H1 (cell line): ENCODE data around the gene SERAC1. TPM values are rescaled to one million over a fixed set of nuclear protein-coding genes. Genes with fewer than 3 reads are reported as not detected.

Experiments
- CTCF ChIA-PET: fragments of 300-600 bp; sonication (Branson Sonifier 250); formaldehyde crosslinking; loops from one replicate; lab custom pipeline; 2021; ENCODE audit not compliant: partially characterized antibody; lab: Charles Lee
- POLR2A ChIA-PET: fragments of 300-600 bp; sonication (Branson Sonifier 250); formaldehyde crosslinking; loops from one replicate; lab custom pipeline; 2021; ENCODE audit warnings: inconsistent platforms; ENCODE audit not compliant: partially characterized antibody; lab: Charles Lee
- DNase-seq, 2 experiments: peaks; one replicate each; pipeline versions ENCODE4 v3.0.0 to v3.0.0-alpha.2; 2010 to 2022; ENCODE audit warnings: low spot score in 2 of 2, low read depth in 1 of 2, mixed read lengths in 1 of 2
- FAIRE-seq: peaks from 2 replicates; lab custom pipeline; 2011; peaks lifted over from hg19 to GRCh38; lab: Jason Lieb, UNC
- H2AFZ ChIP-seq: 2 replicates; pipeline ENCODE4 v1.8.1; 2012; ENCODE audit warnings: low read length, inconsistent platforms
- H2AK5ac ChIP-seq: 2 replicates; pipeline ENCODE4 v1.6.1; 2013; ENCODE audit warnings: low read depth, low read length
- H2BK120ac ChIP-seq: replicated peaks from 2 replicates; pipeline ENCODE3; 2013; ENCODE audit warnings: low read depth, low read length, inconsistent platforms
- H2BK12ac ChIP-seq: 2 replicates; pipeline ENCODE4 v1.6.1; 2013; ENCODE audit warnings: low read depth, low read length
- H2BK15ac ChIP-seq: 2 replicates; pipeline ENCODE4 v1.6.1; 2013; ENCODE audit warnings: low read length
- H2BK20ac ChIP-seq: 2 replicates; pipeline ENCODE4 v1.6.1; 2013; ENCODE audit warnings: low read length
- H2BK5ac ChIP-seq: 2 replicates; pipeline ENCODE4 v1.6.1; 2013; ENCODE audit warnings: low read depth, low read length
- H3K14ac ChIP-seq: 2 replicates; pipeline ENCODE4 v1.6.1; 2013; ENCODE audit warnings: inconsistent platforms; ENCODE audit not compliant: insufficient read length
- H3K18ac ChIP-seq: 2 replicates; pipeline ENCODE4 v1.6.1; 2013; ENCODE audit warnings: low read length; ENCODE audit errors: extremely low read depth
- H3K23ac ChIP-seq: 2 replicates; pipeline ENCODE4 v1.6.1; 2013; ENCODE audit warnings: inconsistent platforms; ENCODE audit not compliant: insufficient read length
- H3K23me2 ChIP-seq: 2 replicates; pipeline ENCODE4 v1.6.1; 2013; ENCODE audit warnings: low read depth, low read length
- H3K27ac ChIP-seq: 2 replicates; pipeline ENCODE4 v1.6.1; 2011; ENCODE audit warnings: low read depth, low read length, inconsistent platforms
- H3K27me3 ChIP-seq, 4 experiments: replicated peaks in 1 of 4; 1 replicate in 1 of 4; 2 replicates in 3 of 4; pipeline versions ENCODE4 v1.6.1 to v1.8.1; 2011 to 2013; ENCODE audit warnings: low read length in 3 of 4, mild to moderate bottlenecking in 3 of 4, inconsistent platforms in 2 of 4, mixed read lengths in 2 of 4, moderate library complexity in 1 of 4; ENCODE audit not compliant: control insufficient read depth in 3 of 4, insufficient read depth in 3 of 4; ENCODE audit errors: extremely low read depth in 1 of 4
- H3K36me3 ChIP-seq, 4 experiments: 2 replicates each; pipeline versions ENCODE4 v1.6.1 to v1.8.1; 2011 to 2013; ENCODE audit warnings: mild to moderate bottlenecking in 4 of 4, low read length in 3 of 4, moderate library complexity in 2 of 4, control low read depth in 1 of 4, inconsistent platforms in 1 of 4; ENCODE audit not compliant: insufficient read depth in 4 of 4, control insufficient read depth in 2 of 4
- H3K4ac ChIP-seq: replicated peaks from 2 replicates; pipeline ENCODE3; 2013; ENCODE audit warnings: low read length, low read depth, mixed read lengths, inconsistent platforms; ENCODE audit not compliant: insufficient read length
- H3K4me1 ChIP-seq, 4 experiments: replicated peaks in 1 of 4; 1 replicate in 1 of 4; 2 replicates in 3 of 4; pipeline versions ENCODE4 v1.6.1 to v1.8.1; 2011 to 2013; ENCODE audit warnings: low read length in 3 of 4, inconsistent platforms in 2 of 4, mixed read lengths in 1 of 4; ENCODE audit not compliant: insufficient read depth in 4 of 4, control insufficient read depth in 3 of 4
- H3K4me2 ChIP-seq, 2 experiments: 2 replicates each; pipeline versions ENCODE4 v1.6.1 to v1.8.1; 2011 to 2013; ENCODE audit warnings: low read depth in 2 of 2, low read length in 2 of 2, control low read depth in 1 of 2, inconsistent platforms in 1 of 2, mild to moderate bottlenecking in 1 of 2; ENCODE audit not compliant: insufficient read depth in 1 of 2
- H3K4me3 ChIP-seq, 4 experiments: fragments of 200-600, 300-600 bp in 1 of 4; sonication (generic), shearing (Covaris generic), sonication (Bioruptor Twin) in 1 of 4; 2 replicates each; pipeline versions ENCODE4 v1.5.1 to v1.8.1; 2011 to 2016; ENCODE audit warnings: low read length in 4 of 4, low read depth in 3 of 4, control low read depth in 2 of 4, inconsistent platforms in 2 of 4, mild to moderate bottlenecking in 2 of 4, mixed read lengths in 1 of 4, moderate library complexity in 1 of 4; ENCODE audit not compliant: insufficient read depth in 2 of 4; ENCODE audit errors: extremely low read depth in 1 of 4
- H3K56ac ChIP-seq: replicated peaks from 2 replicates; pipeline ENCODE3; 2013; ENCODE audit warnings: low read depth, mild to moderate bottlenecking, mixed read lengths, low read length, inconsistent platforms; ENCODE audit not compliant: insufficient read length
- H3K79me1 ChIP-seq: 2 replicates; pipeline ENCODE4 v1.6.1; 2013; ENCODE audit warnings: low read depth, low read length, control low read depth
- H3K79me2 ChIP-seq, 2 experiments: 2 replicates each; pipeline versions ENCODE4 v1.6.1 to v1.8.1; 2012 to 2013; ENCODE audit warnings: low read length in 2 of 2, mild to moderate bottlenecking in 2 of 2, inconsistent platforms in 1 of 2; ENCODE audit not compliant: insufficient read depth in 2 of 2, control insufficient read depth in 1 of 2
- H3K9ac ChIP-seq, 4 experiments: replicated peaks in 1 of 4; 1 replicate in 1 of 4; 2 replicates in 3 of 4; pipeline versions ENCODE4 v1.6.1 to v1.8.1; 2011 to 2013; ENCODE audit warnings: low read depth in 3 of 4, low read length in 3 of 4, control low read depth in 2 of 4, mild to moderate bottlenecking in 2 of 4, moderate library complexity in 2 of 4, inconsistent platforms in 1 of 4; ENCODE audit errors: extremely low read depth in 1 of 4
- H3K9me3 ChIP-seq, 2 experiments: 2 replicates each; pipeline versions ENCODE4 v1.6.1 to v1.8.1; 2012 to 2013; ENCODE audit warnings: mild to moderate bottlenecking in 2 of 2, moderate library complexity in 2 of 2, control low read depth in 1 of 2, inconsistent platforms in 1 of 2, low read depth in 1 of 2, low read length in 1 of 2, mixed read lengths in 1 of 2; ENCODE audit not compliant: insufficient read depth in 2 of 2
- H4K20me1 ChIP-seq, 2 experiments: replicated peaks in 1 of 2; 2 replicates each; pipeline versions ENCODE3 to v1.8.1; 2011 to 2013; ENCODE audit warnings: inconsistent platforms in 2 of 2, low read length in 2 of 2, mild to moderate bottlenecking in 1 of 2; ENCODE audit not compliant: insufficient read depth in 2 of 2, control insufficient read depth in 1 of 2
- H4K5ac ChIP-seq: 2 replicates; pipeline ENCODE4 v1.6.1; 2013; ENCODE audit warnings: low read length, low read depth, mixed read lengths, inconsistent platforms; ENCODE audit not compliant: insufficient read length
- H4K8ac ChIP-seq: 2 replicates; pipeline ENCODE4 v1.8.0; 2013; ENCODE audit warnings: mild to moderate bottlenecking, moderate library complexity, low read length, inconsistent platforms; ENCODE audit not compliant: insufficient read depth; ENCODE audit errors: extremely low read depth
- H4K91ac ChIP-seq: replicated peaks from 2 replicates; pipeline ENCODE3; 2013; ENCODE audit warnings: low read length, mixed read lengths, inconsistent platforms; ENCODE audit not compliant: insufficient read length
- ASH2L ChIP-seq: fragments of 200-600, 300-600 bp; sonication (generic); IDR thresholded peaks from one replicate; pipeline ENCODE4 v1.7.1; 2017; ENCODE audit warnings: low read length
- BCL11A ChIP-seq, 2 experiments: IDR thresholded peaks; one replicate each; pipeline ENCODE4 v1.6.1; 2011; ENCODE audit warnings: low read depth in 2 of 2, low read length in 2 of 2, mild to moderate bottlenecking in 2 of 2
- CBX5 ChIP-seq: fragments of 300-800, 300-1000 bp; sonication (generic); IDR thresholded peaks from 2 replicates; pipeline ENCODE4 v1.7.1; 2016; ENCODE audit warnings: antibody characterized with exemption, low read length, low read depth
- CHD2 ChIP-seq: IDR thresholded peaks from 2 replicates; pipeline ENCODE4 v1.6.1; 2012; ENCODE audit warnings: low read length, improper control_type of control experiment
- MAFK ChIP-seq: IDR thresholded peaks from 2 replicates; pipeline ENCODE4 v1.6.1; 2012; ENCODE audit warnings: low read depth, mild to moderate bottlenecking, improper control_type of control experiment, low read length
- POU5F1 ChIP-seq: IDR thresholded peaks from 2 replicates; pipeline ENCODE4 v1.6.1; 2011; ENCODE audit warnings: low read depth, mild to moderate bottlenecking, low read length, moderate library complexity
- SP4 ChIP-seq: IDR thresholded peaks from 2 replicates; pipeline ENCODE4 v1.6.1; 2012; ENCODE audit warnings: low read length, inconsistent platforms
- SUZ12 ChIP-seq: fragments of 200-600 bp; sonication (generic); IDR thresholded peaks from 2 replicates; pipeline ENCODE4 v1.6.1; 2012; ENCODE audit warnings: mild to moderate bottlenecking, inconsistent platforms, low read length, moderate library complexity, mixed read lengths
- TBP ChIP-seq: IDR thresholded peaks from 2 replicates; pipeline ENCODE4 v1.6.1; 2011; ENCODE audit warnings: low read depth, low read length, improper control_type of control experiment
- TEAD4 ChIP-seq: IDR thresholded peaks from 2 replicates; pipeline ENCODE4 v1.6.1; 2012; ENCODE audit warnings: low read depth, low read length, inconsistent platforms, mixed read lengths
- YY1 ChIP-seq: IDR thresholded peaks from 2 replicates; pipeline ENCODE4 v1.6.1; 2011; ENCODE audit warnings: low read depth, mild to moderate bottlenecking, low read length
- WGBS, 2 experiments: shearing (Covaris generic) in 1 of 2; methylation state at CpG; one replicate each; pipeline versions ENCODE4 v1.1.6 to v1.1.7; 2013 to 2015; ENCODE audit warnings: low lambda C conversion rate in 2 of 2, mixed read lengths in 2 of 2, inconsistent platforms in 1 of 2, low coverage in 1 of 2, missing lambda C conversion rate in 1 of 2; ENCODE audit not compliant: insufficient replicate concordance in 2 of 2, insufficient coverage in 1 of 2, insufficient read length in 1 of 2; ENCODE audit errors: extremely low coverage in 1 of 2, missing lambda C conversion rate in 1 of 2; 5-methylcytosine and 5-hydroxymethylcytosine counted together
- polyA plus RNA-seq, 7 experiments: library from polyadenylated mRNA; depleted of rRNA in 3 of 7; stranded (reverse) in 5 of 7; unstranded in 2 of 7; fragments of >200 nt in 5 of 7; fragments of 200-250 nt in 2 of 7; gene quantifications; 1 replicate in 5 of 7; 2 replicates in 1 of 7; 4 replicates in 1 of 7; pipeline versions ENCODE4 v1.2.1 to v1.2.3, GENCODE V29; 2011 to 2013; ENCODE audit warnings: missing spikeins in 2 of 7, mixed read lengths in 2 of 7
- total RNA-seq: library from RNA; stranded (reverse); fragmentation: NEBNext Ultra II Directional; extraction: Animal tissue kit (Norgen Biotek cat#: 25700); gene quantifications from 2 replicates; pipeline ENCODE4 v1.2.1, GENCODE V29; 2021
- TF ChIP-seq, protein P1 (sequence below), 3 experiments: IDR thresholded peaks; 1 replicate in 2 of 3; 2 replicates in 1 of 3; pipeline versions ENCODE4 v1.5.1 to v1.6.1; 2011; ENCODE audit warnings: low read length in 3 of 3, mild to moderate bottlenecking in 3 of 3, inconsistent platforms in 2 of 3, low read depth in 1 of 3, moderate library complexity in 1 of 3; ENCODE audit not compliant: insufficient read depth in 1 of 3; ENCODE audit errors: control extremely low read depth in 1 of 3

The SERAC1 gene
- total and polyA plus RNA-seq, 2 of the 8 experiments (the other 6 are each of a cell fraction or from before 2014, with no cell fraction given): 7.3 to 9.0 TPM

GRCh38 chr6:158110986-158111385 lies 57.1 kb downstream of the SERAC1 start:
- Histone ChIP-seq H3K18ac (no peak overlapping the region), H2AFZ (no peak overlapping the region), H3K27me3 (no peaks in the 10 kb centered on the region), H3K9me3 (no peaks in the 10 kb centered on the region), H3K4me1 (no peaks in the 10 kb centered on the region; a peak in 1 of 7 replicates), H2AK5ac (no peak overlapping the region), H4K20me1 (no peaks in the 10 kb centered on the region), H3K9ac (no peak overlapping the region), H2BK12ac (no peak overlapping the region), H3K79me1 (no peaks in the 10 kb centered on the region), H4K91ac (no peak overlapping the region), H3K23ac (no peak overlapping the region), H2BK120ac (no peak overlapping the region), H3K4me2 (no peak overlapping the region), H4K5ac (no peak overlapping the region), H3K79me2 (no peaks in the 10 kb centered on the region), H3K23me2 (no peaks in the 10 kb centered on the region), H2BK5ac (no peak overlapping the region), H3K14ac (no peak overlapping the region), H2BK15ac (no peak overlapping the region), H4K8ac (no peak overlapping the region), H2BK20ac (no peak overlapping the region), H3K4ac (no peak overlapping the region), H3K4me3 (no peak overlapping the region), H3K36me3 (peaks cover 0 to 13% (median 2%) of the 10 kb centered on the region in 4 experiments; a peak in 2 of 8 replicates), H3K27ac (no peak overlapping the region), H3K56ac (no peak overlapping the region)
- DNase-seq (no peak), FAIRE-seq (no peak)
- TF ChIP-seq ASH2L (no peak), MAFK (no peak), CHD2 (no peak), POU5F1 (no peak), BCL11A (IDR thresholded peaks at IDR 0.05; ENCODE audit: low read depth in 2 of 2, low read length in 2 of 2) (no peak), TEAD4 (no peak), YY1 (no peak), SP4 (no peak), TBP (no peak), CBX5 (no peak), SUZ12 (no peak)
- TF ChIP-seq, protein P1, sequence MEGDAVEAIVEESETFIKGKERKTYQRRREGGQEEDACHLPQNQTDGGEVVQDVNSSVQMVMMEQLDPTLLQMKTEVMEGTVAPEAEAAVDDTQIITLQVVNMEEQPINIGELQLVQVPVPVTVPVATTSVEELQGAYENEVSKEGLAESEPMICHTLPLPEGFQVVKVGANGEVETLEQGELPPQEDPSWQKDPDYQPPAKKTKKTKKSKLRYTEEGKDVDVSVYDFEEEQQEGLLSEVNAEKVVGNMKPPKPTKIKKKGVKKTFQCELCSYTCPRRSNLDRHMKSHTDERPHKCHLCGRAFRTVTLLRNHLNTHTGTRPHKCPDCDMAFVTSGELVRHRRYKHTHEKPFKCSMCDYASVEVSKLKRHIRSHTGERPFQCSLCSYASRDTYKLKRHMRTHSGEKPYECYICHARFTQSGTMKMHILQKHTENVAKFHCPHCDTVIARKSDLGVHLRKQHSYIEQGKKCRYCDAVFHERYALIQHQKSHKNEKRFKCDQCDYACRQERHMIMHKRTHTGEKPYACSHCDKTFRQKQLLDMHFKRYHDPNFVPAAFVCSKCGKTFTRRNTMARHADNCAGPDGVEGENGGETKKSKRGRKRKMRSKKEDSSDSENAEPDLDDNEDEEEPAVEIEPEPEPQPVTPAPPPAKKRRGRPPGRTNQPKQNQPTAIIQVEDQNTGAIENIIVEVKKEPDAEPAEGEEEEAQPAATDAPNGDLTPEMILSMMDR (IDR thresholded peaks at IDR 0.05; ENCODE audit: control extremely low read depth in 1 of 3, insufficient read depth in 1 of 3, low read depth in 1 of 3, low read length in 3 of 3): no peak
- WGBS, 2 experiments: 82% methylated on average over 5 of the region's 5 CpGs; no CpG with 5 or more reads in 1 of the 2 experiments
- CTCF ChIA-PET: interaction anchor here (0.6 kb wide), 1 partner anchor 126 kb away, joined by 3 read pairs; no protein-coding TSS in a partner anchor
- POLR2A ChIA-PET: no interaction called here
